Liver (tissue), 2 donors: ENCODE data around the gene PHAX.

Experiments used
- ATF3 ChIP-seq: IDR thresholded peaks from 2 replicates; pipeline ENCODE4 v1.6.1; 2016; ENCODE audit warnings: antibody characterized with exemption
- GABPA ChIP-seq, 2 donors: IDR thresholded peaks in 1 of 2; conservative IDR thresholded peaks in 1 of 2; 2 replicates each; pipeline ENCODE4 v1.6.1; 2016; ENCODE audit warnings: antibody characterized with exemption in 2 of 2, mild to moderate bottlenecking in 1 of 2, moderate library complexity in 1 of 2
- donor health status: healthy.

GRCh38 chr5:126597156-126597555 lies 3.6 kb upstream of the PHAX start:
- TF ChIP-seq ATF3 = no peak
- no peak for TF ChIP-seq GABPA (IDR thresholded peaks at IDR 0.05 in 1 of 2, conservative IDR thresholded peaks at IDR 0.05 in 1 of 2)
